MCF 10A (cell line): Measurements from ENCODE around the gene RICTOR. TPM values are rescaled to one million over a fixed set of nuclear protein-coding genes. Genes with fewer than 3 reads are reported as not detected.

ENCODE experiments used
- BruUV-seq: library from RNA; stranded (reverse); fragments of 400-500 nt; replicated peaks from 2 replicates; lab custom pipeline; 2021; lab: Mats Ljungman, UMichigan
- CTCF ChIA-PET: fragments of 300-600 bp; sonication (Branson Sonifier 250); formaldehyde crosslinking; extraction: SDS; loops from one replicate; lab custom pipeline; 2021; ENCODE audit warnings: antibody characterized with exemption, inconsistent platforms; lab: Yijun Ruan, JAX
- POLR2A ChIA-PET: fragments of 300-600, 350-650 bp; sonication (Branson Sonifier 250); formaldehyde crosslinking; extraction: SDS; loops from one replicate; lab custom pipeline; 2020; ENCODE audit warnings: antibody characterized with exemption, inconsistent platforms; lab: Yijun Ruan, JAX
- DNase-seq: peaks from one replicate; pipeline ENCODE4 v3.0.0-alpha.2; 2018; ENCODE audit not compliant: unreplicated experiment
- H3K27ac Mint-ChIP-seq: one replicate; pipeline ENCODE4 v1.8.0; 2022; ENCODE audit warnings: mild to moderate bottlenecking, low read depth, mixed read lengths; ENCODE audit not compliant: unreplicated experiment
- H3K27me3 Mint-ChIP-seq: one replicate; pipeline ENCODE4 v1.8.0; 2022; ENCODE audit warnings: mixed read lengths; ENCODE audit not compliant: insufficient read depth, unreplicated experiment
- H3K36me3 Mint-ChIP-seq: one replicate; pipeline ENCODE4 v1.8.0; 2022; ENCODE audit warnings: mild to moderate bottlenecking, moderate library complexity, mixed read lengths; ENCODE audit not compliant: insufficient read depth, unreplicated experiment
- H3K4me1 Mint-ChIP-seq: one replicate; pipeline ENCODE4 v1.8.0; 2022; ENCODE audit warnings: mixed read lengths; ENCODE audit not compliant: insufficient read depth, unreplicated experiment
- H3K4me3 Mint-ChIP-seq: one replicate; pipeline ENCODE4 v1.8.0; 2022; ENCODE audit warnings: mild to moderate bottlenecking, moderate library complexity, mixed read lengths; ENCODE audit not compliant: unreplicated experiment
- H3K9me3 Mint-ChIP-seq: one replicate; pipeline ENCODE4 v1.8.0; 2022; ENCODE audit warnings: mixed read lengths; ENCODE audit not compliant: unreplicated experiment
- CTCF ChIP-seq: fragments of 200-600 bp; IDR thresholded peaks from one replicate; pipeline ENCODE4 v1.8.0; 2022; ENCODE audit warnings: antibody characterized with exemption, mild to moderate bottlenecking; ENCODE audit not compliant: unreplicated experiment
- intact Hi-C: fragments of 100-400 bp; cut with micrococcal nuclease; formaldehyde crosslinking; loops from 2 replicates; pipeline ENCODE4 v1.14.1; 2022
- total RNA-seq: library from RNA; stranded (reverse); gene quantifications from 2 replicates; pipeline ENCODE4 v1.2.3, GENCODE V29; 2022

RICTOR gene
- total RNA-seq, 1 experiment from 2014 or later: 25.7 TPM

- no TSS peak for BruUV-seq
- H3K9me3 Mint-ChIP-seq: no peaks in the 10 kb centered on the region
- intact Hi-C loops: no loop called here
- H3K4me1 Mint-ChIP-seq: peaks cover 10% of the 10 kb centered on the region
- CTCF ChIA-PET: interaction anchor here (0.6 to 1.0 kb wide), 2 partner anchors 26 to 198 kb away, joined by 4 read pairs; no protein-coding TSS in a partner anchor
- no peaks in the 10 kb centered on the region for H3K27me3 Mint-ChIP-seq
- H3K4me3 Mint-ChIP-seq: no peak overlapping the region
- no peak for DNase-seq
- POLR2A ChIA-PET: interaction anchor here (0.6 kb wide), 1 partner anchor 45 kb away, joined by 3 read pairs; no protein-coding TSS in a partner anchor
- no peak for TF ChIP-seq CTCF
- H3K27ac Mint-ChIP-seq: no peak overlapping the region
- no peaks in the 10 kb centered on the region for H3K36me3 Mint-ChIP-seq
Measured at GRCh38 chr5:39120052-39120420, 45.8 kb upstream of the RICTOR start.

GRCh38 chr5:39119404-39120051, 45.3 kb upstream of the RICTOR start:
- H3K27me3 Mint-ChIP-seq: no peaks in the 10 kb centered on the region
- POLR2A ChIA-PET: no interaction called here
- peaks cover 13% of the 10 kb centered on the region for H3K4me1 Mint-ChIP-seq
- H3K4me3 Mint-ChIP-seq: no peak overlapping the region
- no peak overlapping the region for H3K27ac Mint-ChIP-seq
- H3K36me3 Mint-ChIP-seq: no peaks in the 10 kb centered on the region
- intact Hi-C loops: no loop called here
- no peak for DNase-seq
- no peaks in the 10 kb centered on the region for H3K9me3 Mint-ChIP-seq
- BruUV-seq: no TSS peak
- CTCF ChIA-PET: interaction anchor here (0.6 kb wide), 1 partner anchor 26 kb away, joined by 4 read pairs; no protein-coding TSS in a partner anchor
- no peak for TF ChIP-seq CTCF

- Mint-ChIP-seq H3K27me3 (no peaks in the 10 kb centered on the region), H3K36me3 (no peaks in the 10 kb centered on the region), H3K4me1 (peaks cover 13% of the 10 kb centered on the region), H3K9me3 (no peaks in the 10 kb centered on the region), H3K4me3 (no peak overlapping the region), H3K27ac (no peak overlapping the region)
- CTCF ChIA-PET: interaction anchor here (1.7 kb wide), 1 partner anchor 14 kb away, joined by 5 read pairs; no protein-coding TSS in a partner anchor
- POLR2A ChIA-PET: interaction anchor here (0.7 kb wide), 1 partner anchor 194 kb away, joined by 3 read pairs; no protein-coding TSS in a partner anchor
- no TSS peak for BruUV-seq
- TF ChIP-seq CTCF: no peak
- no peak for DNase-seq
- intact Hi-C loops: no loop called here
Measured at GRCh38 chr5:39118638-39119037, 44.4 kb upstream of the RICTOR start.

- DNase-seq: no peak
- TF ChIP-seq CTCF: no peak
- ChIA-PET CTCF (interaction anchor here (0.6 to 1.7 kb wide), 2 partner anchors 12 to 17 kb away, joined by 3 to 5 read pairs; no protein-coding TSS in a partner anchor), POLR2A (interaction anchor here (0.9 to 1.0 kb wide), 2 partner anchors 14 to 36 kb away, joined by 3 read pairs; no protein-coding TSS in a partner anchor)
- no TSS peak for BruUV-seq
- Mint-ChIP-seq H3K4me3 (no peak overlapping the region), H3K4me1 (peaks cover 13% of the 10 kb centered on the region), H3K27ac (peak overlapping the region; percentile 49), H3K9me3 (no peaks in the 10 kb centered on the region), H3K36me3 (no peaks in the 10 kb centered on the region), H3K27me3 (no peaks in the 10 kb centered on the region)
- intact Hi-C loops: no loop called here
Measured at GRCh38 chr5:39117401-39117800, 43.2 kb upstream of the RICTOR start.
